Ishikawa (cell line): ENCODE measurements around the gene RASD2.
A peak's percentile ranks its signal among the peaks of the same experiment; 100 is the strongest.

Experiments used
- CEBPB ChIP-seq: IDR thresholded peaks from 2 replicates; pipeline ENCODE4 v1.6.1; 2012
- CREB1 ChIP-seq: IDR thresholded peaks from 2 replicates; pipeline ENCODE4 v1.6.1; 2012; ENCODE audit warnings: low read depth
- EGR1 ChIP-seq: IDR thresholded peaks from 2 replicates; pipeline ENCODE4 v1.6.1; 2012
- EP300 ChIP-seq: IDR thresholded peaks from 2 replicates; pipeline ENCODE4 v1.6.1; 2012; ENCODE audit warnings: borderline replicate concordance
- FOXM1 ChIP-seq: IDR thresholded peaks from 2 replicates; pipeline ENCODE4 v1.6.1; 2012; ENCODE audit warnings: low read depth, borderline replicate concordance
- MAX ChIP-seq: IDR thresholded peaks from 2 replicates; pipeline ENCODE4 v1.6.1; 2012
- NFIC ChIP-seq: IDR thresholded peaks from 2 replicates; pipeline ENCODE4 v1.6.1; 2012
- RAD21 ChIP-seq: IDR thresholded peaks from 2 replicates; pipeline ENCODE4 v1.6.1; 2012; ENCODE audit warnings: low read depth
- REST ChIP-seq: IDR thresholded peaks from 2 replicates; pipeline ENCODE4 v1.6.1; 2012; ENCODE audit warnings: low read depth, mild to moderate bottlenecking
- TAF1 ChIP-seq: IDR thresholded peaks from 2 replicates; pipeline ENCODE4 v1.6.1; 2012; ENCODE audit warnings: low read depth, mild to moderate bottlenecking
- TCF12 ChIP-seq: IDR thresholded peaks from 2 replicates; pipeline ENCODE4 v1.6.1; 2012; ENCODE audit warnings: low read depth
- TEAD4 ChIP-seq: IDR thresholded peaks from 2 replicates; pipeline ENCODE4 v1.6.1; 2012
- USF1 ChIP-seq: IDR thresholded peaks from 2 replicates; pipeline ENCODE4 v1.6.1; 2012
- YY1 ChIP-seq: IDR thresholded peaks from 2 replicates; pipeline ENCODE4 v1.6.1; 2012; ENCODE audit warnings: low read depth
- ZBTB7A ChIP-seq: IDR thresholded peaks from 2 replicates; pipeline ENCODE4 v1.6.1; 2012; ENCODE audit warnings: low read depth

Gene RASD2, protein sequence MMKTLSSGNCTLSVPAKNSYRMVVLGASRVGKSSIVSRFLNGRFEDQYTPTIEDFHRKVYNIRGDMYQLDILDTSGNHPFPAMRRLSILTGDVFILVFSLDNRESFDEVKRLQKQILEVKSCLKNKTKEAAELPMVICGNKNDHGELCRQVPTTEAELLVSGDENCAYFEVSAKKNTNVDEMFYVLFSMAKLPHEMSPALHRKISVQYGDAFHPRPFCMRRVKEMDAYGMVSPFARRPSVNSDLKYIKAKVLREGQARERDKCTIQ

GRCh38 chr22:35540595-35541253 lies at the start of gene RASD2:
RASD2 (plus strand) TSS chr22:35540831; CDS start chr22:35546810, 5,979 bp downstream.
- TF ChIP-seq EGR1 (no peak), ZBTB7A (peak; percentile 58; the same call in 1 of the 2 replicates), YY1 (no peak), FOXM1 (no peak), MAX (0 out of 2 replicates have a peak, but pooled peaks have one; percentile 28), TAF1 (0 out of 2 replicates have a peak, but pooled peaks have one; percentile 11), TCF12 (no peak), RAD21 (no peak), NFIC (no peak), USF1 (no peak), EP300 (no peak)

GRCh38 chr22:35491908-35492380 lies 48.7 kb upstream of the RASD2 start:
- TF ChIP-seq EGR1 (no peak), NFIC (no peak), REST (no peak), TCF12 (no peak), RAD21 (no peak), YY1 (no peak), ZBTB7A (no peak), EP300 (no peak), TEAD4 (no peak)

- TF ChIP-seq RAD21: no peak
- TF ChIP-seq CEBPB: no peak
- no peak for TF ChIP-seq NFIC
- TF ChIP-seq ZBTB7A: no peak
- TF ChIP-seq FOXM1: no peak
- no peak for TF ChIP-seq EGR1
- no peak for TF ChIP-seq YY1
- no peak for TF ChIP-seq TAF1
Observed at GRCh38 chr22:35493074-35493473, 47.6 kb upstream of the RASD2 start.

- TF ChIP-seq RAD21: no peak
Observed at GRCh38 chr22:35496768-35497312, 43.8 kb upstream of the RASD2 start.

DNA sequence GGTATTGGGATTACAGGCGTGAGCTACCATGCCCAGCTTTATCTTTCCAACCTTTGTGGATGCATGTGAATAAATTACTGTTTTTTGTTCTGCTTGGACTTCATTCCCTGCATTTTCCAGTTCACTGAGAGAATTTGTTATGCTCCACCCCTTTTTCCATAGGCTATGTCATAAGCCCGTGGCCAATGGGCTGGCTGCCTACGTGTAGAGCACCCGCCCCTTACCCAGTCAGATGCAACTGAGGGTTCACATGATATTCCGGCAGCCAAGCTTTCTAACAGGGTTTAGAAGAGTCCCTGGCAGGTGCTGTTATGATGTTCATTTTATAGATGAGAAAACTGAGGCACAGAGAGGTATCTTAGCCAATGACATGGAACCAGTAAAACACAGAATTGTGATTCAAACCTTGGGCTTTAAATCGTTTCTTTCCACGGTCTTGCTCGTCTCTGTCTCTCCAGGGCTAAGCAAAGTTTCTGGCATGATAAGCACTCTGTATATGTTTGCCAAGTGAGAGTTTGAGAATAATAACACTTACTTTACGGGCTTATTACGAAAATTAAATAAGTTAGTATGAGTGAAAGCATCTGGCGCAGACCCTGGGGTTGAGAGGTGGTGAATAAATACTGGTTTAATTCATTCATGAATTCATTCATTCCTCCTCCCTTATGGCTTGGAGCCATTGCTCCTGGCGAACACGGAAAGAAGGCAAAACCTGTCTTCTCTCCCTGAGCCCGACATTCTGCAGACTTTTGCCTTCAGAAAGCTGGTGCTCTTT lies 42.4 kb upstream of the RASD2 start:
- no peak for TF ChIP-seq TEAD4

DNA sequence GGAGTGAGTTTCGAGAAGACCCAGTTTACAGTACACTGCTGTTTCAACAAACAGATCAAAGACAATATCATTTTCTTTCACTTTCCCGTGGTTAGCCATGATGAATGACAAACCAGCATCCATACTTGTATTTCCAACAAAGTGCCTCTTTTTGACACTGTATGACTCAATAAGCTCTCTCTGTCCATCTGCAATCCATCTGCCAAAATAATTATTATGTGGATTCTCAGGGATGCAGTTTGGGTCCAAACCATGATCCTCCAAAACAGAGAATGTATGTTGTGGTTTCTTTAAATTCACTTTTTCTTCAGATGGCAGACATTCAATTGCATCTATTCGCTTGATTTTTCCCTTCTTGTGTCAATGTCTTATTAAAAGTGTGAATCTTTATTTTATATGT lies 37.8 kb upstream of the RASD2 start:
- TF ChIP-seq NFIC (no peak), RAD21 (no peak), ZBTB7A (no peak), TAF1 (no peak), FOXM1 (no peak), TEAD4 (no peak), CREB1 (no peak), YY1 (no peak), MAX (no peak), CEBPB (no peak), USF1 (no peak)
